IMR-90 (cell line): ENCODE measurements around the gene PTPN21. TPM values are rescaled to one million over a fixed set of nuclear protein-coding genes. Genes with fewer than 3 reads are reported as not detected.

Experiments
- ATAC-seq: fragments of 200-7000 bp; cut with Tn5 transposase; 2 replicates; pipeline ENCODE4 v1.9.1; 2020; ENCODE audit warnings: low read depth, mild to moderate bottlenecking, moderate library complexity
- BruUV-seq: library from RNA; stranded (reverse); fragments of 400-500 nt; replicated peaks from 2 replicates; lab custom pipeline; 2021; lab: Mats Ljungman, UMichigan
- CTCF ChIA-PET: fragments of 300-600 bp; formaldehyde crosslinking; extraction: SDS; loops from one replicate; lab custom pipeline; 2021; ENCODE audit warnings: antibody characterized with exemption; lab: Yijun Ruan, JAX
- POLR2A ChIA-PET: fragments of 300-600 bp; sonication (Branson Sonifier 250); formaldehyde crosslinking; loops from one replicate; lab custom pipeline; 2022; ENCODE audit warnings: antibody characterized with exemption; ENCODE audit not compliant: unreplicated experiment; lab: Charles Lee
- DNase-seq: peaks from one replicate; pipeline ENCODE4 v3.0.0; 2013
- H2AFZ ChIP-seq: replicated peaks from 2 replicates; pipeline ENCODE3; 2013; ENCODE audit warnings: low read length, mild to moderate bottlenecking; ENCODE audit not compliant: poor library complexity
- H2AK5ac ChIP-seq: 2 replicates; pipeline ENCODE4 v1.6.1; 2013; ENCODE audit warnings: low read depth, low read length, inconsistent platforms
- H2AK9ac ChIP-seq: replicated peaks from 2 replicates; pipeline ENCODE3; 2013; ENCODE audit warnings: mild to moderate bottlenecking, low read depth, low read length, moderate library complexity; ENCODE audit not compliant: poor library complexity
- H2BK120ac ChIP-seq: 2 replicates; pipeline ENCODE4 v1.6.1; 2013; ENCODE audit warnings: low read depth, low read length, inconsistent platforms
- H2BK15ac ChIP-seq: 3 replicates; pipeline ENCODE4 v1.6.1; 2013; ENCODE audit warnings: low read depth, low read length, inconsistent platforms
- H2BK20ac ChIP-seq: 2 replicates; pipeline ENCODE4 v1.6.1; 2013; ENCODE audit warnings: low read depth, mild to moderate bottlenecking, inconsistent platforms, low read length, moderate library complexity
- H2BK5ac ChIP-seq: 2 replicates; pipeline ENCODE4 v1.6.1; 2013; ENCODE audit warnings: mild to moderate bottlenecking, low read depth, low read length, inconsistent platforms; ENCODE audit not compliant: poor library complexity, severe bottlenecking
- H3K14ac ChIP-seq: replicated peaks from 2 replicates; pipeline ENCODE4 v1.6.1; 2013; ENCODE audit warnings: low read depth, low read length, inconsistent platforms
- H3K18ac ChIP-seq: 2 replicates; pipeline ENCODE4 v1.6.1; 2013; ENCODE audit warnings: low read depth, low read length, control low read depth
- H3K23ac ChIP-seq: 2 replicates; pipeline ENCODE4 v1.6.1; 2013; ENCODE audit warnings: low read depth, low read length, inconsistent platforms
- H3K27ac ChIP-seq: 2 replicates; pipeline ENCODE4 v1.5.1; 2013; ENCODE audit warnings: mild to moderate bottlenecking, control low read depth, low read length; ENCODE audit not compliant: insufficient read depth
- H3K27me3 ChIP-seq: 2 replicates; pipeline ENCODE4 v1.6.1; 2013; ENCODE audit warnings: low read length; ENCODE audit not compliant: control insufficient read depth, insufficient read depth
- H3K36me3 ChIP-seq: 2 replicates; pipeline ENCODE4 v1.6.1; 2013; ENCODE audit warnings: low read length, mixed read lengths; ENCODE audit not compliant: control insufficient read depth, insufficient read depth
- H3K4ac ChIP-seq: 2 replicates; pipeline ENCODE4 v1.6.1; 2013; ENCODE audit warnings: low read depth, low read length, inconsistent platforms
- H3K4me1 ChIP-seq: 2 replicates; pipeline ENCODE4 v1.6.1; 2013; ENCODE audit warnings: low read length, mixed read lengths; ENCODE audit not compliant: control insufficient read depth, insufficient read depth
- H3K4me2 ChIP-seq: 2 replicates; pipeline ENCODE4 v1.6.1; 2013; ENCODE audit warnings: low read depth, mild to moderate bottlenecking, control low read depth, low read length, moderate library complexity
- H3K4me3 ChIP-seq: 2 replicates; pipeline ENCODE4 v1.5.1; 2013; ENCODE audit warnings: low read depth, mild to moderate bottlenecking, control low read depth, low read length, moderate library complexity; ENCODE audit not compliant: insufficient read depth
- H3K56ac ChIP-seq: 2 replicates; pipeline ENCODE4 v1.6.1; 2013; ENCODE audit warnings: low read length, inconsistent platforms; ENCODE audit not compliant: insufficient read depth; ENCODE audit errors: extremely low read depth
- H3K79me1 ChIP-seq, 2 experiments: 2 replicates each; pipeline ENCODE4 v1.6.1; 2013; ENCODE audit warnings: low read length in 2 of 2, inconsistent platforms in 1 of 2, low read depth in 1 of 2
- H3K9ac ChIP-seq: 2 replicates; pipeline ENCODE4 v1.6.1; 2013; ENCODE audit warnings: low read depth, low read length, control low read depth
- H3K9me1 ChIP-seq: 2 replicates; pipeline ENCODE4 v1.6.1; 2013; ENCODE audit warnings: low read length, inconsistent platforms; ENCODE audit not compliant: insufficient read depth
- H3K9me3 ChIP-seq: 2 replicates; pipeline ENCODE4 v1.6.1; 2013; ENCODE audit warnings: low read length; ENCODE audit not compliant: control insufficient read depth, insufficient read depth
- H4K20me1 ChIP-seq: 2 replicates; pipeline ENCODE4 v1.6.1; 2013; ENCODE audit warnings: low read length, inconsistent platforms; ENCODE audit not compliant: insufficient read depth
- H4K5ac ChIP-seq: 2 replicates; pipeline ENCODE4 v1.6.1; 2013; ENCODE audit warnings: mild to moderate bottlenecking, low read depth, low read length, control low read depth
- H4K8ac ChIP-seq, 2 experiments: 2 replicates each; pipeline ENCODE4 v1.6.1; 2013; ENCODE audit warnings: low read depth in 2 of 2, low read length in 2 of 2, control low read depth in 1 of 2, inconsistent platforms in 1 of 2
- H4K91ac ChIP-seq: 2 replicates; pipeline ENCODE4 v1.6.1; 2013; ENCODE audit warnings: low read depth, low read length, inconsistent platforms; ENCODE audit not compliant: insufficient read depth
- CTCF ChIP-seq: conservative IDR thresholded peaks from 2 replicates; pipeline ENCODE4 v1.5.1; 2012; ENCODE audit warnings: mild to moderate bottlenecking, low read depth, low read length, improper control_type of control experiment
- MAZ ChIP-seq: IDR thresholded peaks from 2 replicates; pipeline ENCODE4 v1.6.1; 2012; ENCODE audit warnings: low read depth, mild to moderate bottlenecking, low read length, improper control_type of control experiment, moderate library complexity, borderline replicate concordance
- MXI1 ChIP-seq: IDR thresholded peaks from 2 replicates; pipeline ENCODE4 v1.6.1; 2012; ENCODE audit warnings: low read depth, mild to moderate bottlenecking, low read length, moderate library complexity, borderline replicate concordance
- NFE2L2 ChIP-seq: fragments of 150-350 bp; IDR thresholded peaks from 2 replicates; pipeline ENCODE4 v1.6.1; 2016; ENCODE audit warnings: low read depth, mild to moderate bottlenecking, low read length
- RAD21 ChIP-seq: IDR thresholded peaks from 2 replicates; pipeline ENCODE4 v1.6.1; 2012; ENCODE audit warnings: low read length, improper control_type of control experiment
- SMC3 ChIP-seq: fragments of 150-350 bp; IDR thresholded peaks from 2 replicates; pipeline ENCODE4 v1.6.1; 2016; ENCODE audit warnings: low read depth, mild to moderate bottlenecking, antibody characterized with exemption, low read length, moderate library complexity
- USF2 ChIP-seq: fragments of 150-350 bp; IDR thresholded peaks from 2 replicates; pipeline ENCODE4 v1.6.1; 2017; ENCODE audit warnings: mild to moderate bottlenecking, antibody characterized with exemption, low read length, low read depth
- WGBS, 2 experiments: methylation state at CpG; one replicate each; pipeline versions ENCODE4 v1.1.5 to v1.1.7; 2013; ENCODE audit warnings: missing lambda C conversion rate in 2 of 2; ENCODE audit not compliant: insufficient read length in 1 of 2; ENCODE audit errors: extremely low coverage in 2 of 2; 5-methylcytosine and 5-hydroxymethylcytosine counted together
- dilution Hi-C: fragments of 300-500 bp; cut with HindIII; formaldehyde crosslinking; loops from one replicate; pipeline ENCODE4 v1.14.3; 2018; ENCODE audit warnings: low sequenced_read_pairs; ENCODE audit not compliant: unreplicated experiment
- in situ Hi-C: fragments of 300-500 bp; cut with MboI; formaldehyde crosslinking; loops from 3 replicates; pipeline ENCODE4 v1.14.3; 2019; ENCODE audit warnings: low sequenced_read_pairs, inconsistent platforms, mixed read lengths
- intact Hi-C: fragments of 100-400 bp; cut with micrococcal nuclease; formaldehyde crosslinking; loops from 2 replicates; pipeline ENCODE4 v1.10.0; 2022
- polyA plus RNA-seq, 3 experiments: library from polyadenylated mRNA; depleted of rRNA; stranded (reverse); fragments of >200 nt; gene quantifications; 2 replicates each; pipeline ENCODE4 v1.2.3, GENCODE V29; 2012; ENCODE audit warnings: low replicate concordance in 1 of 3
- total RNA-seq: library from RNA; depleted of rRNA; stranded (reverse); fragments of >200 nt; gene quantifications from 2 replicates; pipeline ENCODE4 v1.2.3, GENCODE V29; 2012

Gene PTPN21
- total and polyA plus RNA-seq, 2 of the 4 experiments (the other 2 are of a cell fraction): 10.4 to 10.7 TPM

DNA sequence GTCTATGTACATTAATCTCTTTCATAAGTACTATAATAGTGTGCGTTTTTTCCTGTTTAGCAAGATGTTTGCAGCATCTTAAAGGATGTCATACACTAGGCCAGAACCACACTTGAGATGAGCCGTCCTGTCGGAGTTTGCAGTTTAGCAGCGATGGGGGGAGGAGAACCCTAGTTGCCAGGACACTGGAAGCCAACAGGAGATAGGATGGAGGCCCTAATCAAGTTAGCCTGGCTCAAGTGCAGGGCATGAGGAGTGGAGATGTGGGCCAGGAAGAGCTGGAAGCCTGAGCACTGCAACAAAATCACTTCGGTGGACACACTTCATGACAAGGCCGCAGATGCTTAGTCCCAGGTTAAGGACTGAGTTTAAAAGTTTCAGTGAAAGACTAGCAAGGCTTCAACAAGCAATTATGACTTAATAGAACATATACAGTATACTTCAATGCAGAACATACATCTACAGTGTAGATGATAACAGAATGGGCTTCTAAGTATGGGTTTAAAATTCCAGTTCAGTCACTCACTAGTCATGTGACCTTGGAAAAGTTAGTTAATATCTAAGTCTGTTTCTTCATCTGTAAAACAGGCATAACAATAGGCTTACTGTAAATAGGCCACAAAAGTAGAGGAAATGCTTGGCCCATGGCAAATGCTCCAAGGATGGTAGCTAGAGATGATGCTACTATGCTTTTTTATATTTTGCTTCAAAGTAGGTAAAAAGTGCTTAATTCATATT is 77.1 kb downstream of the PTPN21 start:
- Histone ChIP-seq H2BK5ac (peak overlapping the region; percentile 76), H3K14ac (no peak overlapping the region; the same call in 1 of the 2 replicates), H2AK9ac (no peak overlapping the region), H4K5ac (peak overlapping the region; percentile 82), H3K79me1 (peaks cover 22 to 42% of the 10 kb centered on the region in 2 experiments), H3K36me3 (peaks cover 42% of the 10 kb centered on the region), H4K20me1 (no peaks in the 10 kb centered on the region), H4K91ac (peak overlapping the region; percentile 33), H3K27ac (peak overlapping the region; percentile 80; the same call in 1 of the 2 replicates), H2AK5ac (peak overlapping the region; percentile 20), H3K18ac (peak overlapping the region; percentile 9; the same call in 1 of the 2 replicates), H3K4me3 (no peak overlapping the region), H3K4me2 (no peak overlapping the region), H3K9me3 (no peaks in the 10 kb centered on the region), H3K23ac (peak overlapping the region; percentile 43; the same call in 1 of the 2 replicates), H4K8ac (peak overlapping the region in 1 of 2 experiments; percentile 7; a peak in 3 of 4 replicates), H2BK15ac (no peak overlapping the region), H2BK120ac (0 out of 2 replicates have a peak overlapping the region, but pooled peaks have one; percentile 36), H3K27me3 (no peaks in the 10 kb centered on the region), H2AFZ (no peak overlapping the region), H3K9ac (no peak overlapping the region), H3K56ac (no peak overlapping the region), H3K9me1 (peaks cover 12% of the 10 kb centered on the region), H3K4ac (peak overlapping the region; percentile 39; the same call in 1 of the 2 replicates), H3K4me1 (peaks cover 15% of the 10 kb centered on the region), H2BK20ac (peak overlapping the region; percentile 50)
- peak; percentile 46 for ATAC-seq
- peak; percentile 53 for TF ChIP-seq USF2
- no peak for TF ChIP-seq RAD21
- no peak for TF ChIP-seq NFE2L2
- TF ChIP-seq SMC3: no peak
- TF ChIP-seq MAZ: no peak
- TF ChIP-seq CTCF: no peak
- TF ChIP-seq MXI1: no peak
- ChIA-PET CTCF (interaction anchor here (0.6 to 1.8 kb wide), 3 partner anchors 15 to 80 kb away, joined by 3 to 8 read pairs (median 4); no protein-coding TSS in a partner anchor), POLR2A (no interaction called here)
- intact Hi-C loops: no loop called here
- 93% methylated on average over 3 of the region's 6 CpGs; no CpG with 5 or more reads in 1 of the 2 experiments for WGBS, 2 experiments
- no TSS peak for BruUV-seq
- DNase-seq: peak; percentile 59
- dilution Hi-C loops: no loop called here
- in situ Hi-C loops: no loop called here
